HCT116 (cell line): ENCODE measurements around the gene GPR173. TPM values are rescaled to one million over a fixed set of nuclear protein-coding genes. Genes with fewer than 3 reads are reported as not detected.

Source experiments
- ATAC-seq: fragments of 200-7000 bp; cut with Tn5 transposase; 2 replicates; pipeline ENCODE4 v1.9.1; 2020; ENCODE audit warnings: mild to moderate bottlenecking, moderate library complexity
- BruUV-seq: library from RNA; stranded (reverse); fragments of 400-500 nt; replicated peaks from 2 replicates; lab custom pipeline; 2021; lab: Mats Ljungman, UMichigan
- CTCF ChIA-PET: fragments of 300-600 bp; sonication (Branson Sonifier 250); formaldehyde crosslinking; loops from one replicate; lab custom pipeline; 2021; ENCODE audit warnings: antibody characterized with exemption; lab: Charles Lee
- POLR2A ChIA-PET: fragments of 300-600, 350-600 bp; sonication (Branson Sonifier 250); formaldehyde crosslinking; loops from one replicate; lab custom pipeline; 2021; ENCODE audit warnings: antibody characterized with exemption; lab: Charles Lee
- RAD21 ChIA-PET, 2 experiments: fragments of 300-600 bp; sonication (Branson Sonifier 250); formaldehyde crosslinking; loops; one replicate each; lab custom pipeline; 2023; ENCODE audit warnings: low total read pairs in 2 of 2; ENCODE audit not compliant: uncharacterized antibody in 2 of 2, unreplicated experiment in 2 of 2, low non-redundant PET in 1 of 2; lab: Charles Lee
- DNase-seq: peaks from one replicate; pipeline ENCODE4 v3.0.0-alpha.2; 2010; ENCODE audit warnings: low read depth, low spot score
- H2AFZ ChIP-seq: fragments of 200-600 bp; shearing (Covaris generic), sonication (generic); 2 replicates; pipeline ENCODE4 v1.6.1; 2017; ENCODE audit warnings: low read depth, mixed run types, mixed read lengths, antibody characterized with exemption, low read length; ENCODE audit not compliant: poor library complexity, severe bottlenecking
- H3K27ac ChIP-seq: 2 replicates; pipeline ENCODE4 v1.5.1; 2012; ENCODE audit warnings: low read depth, low read length
- H3K27me3 ChIP-seq: fragments of 200-600 bp; sonication (generic); 2 replicates; pipeline ENCODE4 v1.6.1; 2016; ENCODE audit warnings: mixed run types, low read length, mixed read lengths; ENCODE audit not compliant: insufficient read depth
- H3K36me3 ChIP-seq, 2 experiments: fragments of 200-500 bp in 1 of 2; fragments of 200-600 bp in 1 of 2; sonication (Bioruptor generic) in 1 of 2; sonication (generic) in 1 of 2; 2 replicates each; pipeline versions ENCODE4 v1.5.1 to v1.6.1; 2014 to 2016; ENCODE audit warnings: low read length in 2 of 2, inconsistent platforms in 1 of 2, mixed read lengths in 1 of 2, mixed run types in 1 of 2; ENCODE audit not compliant: insufficient read depth in 2 of 2, control insufficient read depth in 1 of 2
- H3K4me1 ChIP-seq, 2 experiments: fragments of 200-600 bp in 1 of 2; sonication (generic) in 1 of 2; 2 replicates each; pipeline versions ENCODE4 v1.5.1 to v1.6.1; 2012 to 2017; ENCODE audit warnings: low read length in 2 of 2, inconsistent platforms in 1 of 2, mild to moderate bottlenecking in 1 of 2, mixed read lengths in 1 of 2, mixed run types in 1 of 2, moderate library complexity in 1 of 2; ENCODE audit not compliant: insufficient read depth in 2 of 2, control insufficient read depth in 1 of 2
- H3K4me2 ChIP-seq: fragments of 200-600 bp; sonication (generic); 2 replicates; pipeline ENCODE4 v1.6.1; 2017; ENCODE audit warnings: mixed run types, low read length, mixed read lengths
- H3K4me3 ChIP-seq, 2 experiments: fragments of 200-600 bp in 1 of 2; sonication (generic) in 1 of 2; replicated peaks in 1 of 2; 2 replicates each; pipeline ENCODE4 v1.5.1; 2011 to 2016; ENCODE audit warnings: low read length in 2 of 2, control low read depth in 1 of 2, low read depth in 1 of 2, mild to moderate bottlenecking in 1 of 2, mixed read lengths in 1 of 2, mixed run types in 1 of 2
- H3K79me2 ChIP-seq: fragments of 200-600 bp; sonication (generic); 2 replicates; pipeline ENCODE4 v1.6.1; 2017; ENCODE audit warnings: mild to moderate bottlenecking, mixed run types, low read length, moderate library complexity, mixed read lengths; ENCODE audit not compliant: insufficient read depth
- H3K9ac ChIP-seq: fragments of 200-600 bp; sonication (generic); 2 replicates; pipeline ENCODE4 v1.6.1; 2016; ENCODE audit warnings: low read length, mixed read lengths
- H3K9me2 ChIP-seq: fragments of 200-600 bp; sonication (generic), shearing (Covaris generic); 2 replicates; pipeline ENCODE4 v1.6.1; 2017; ENCODE audit warnings: mixed run types, mild to moderate bottlenecking, moderate library complexity; ENCODE audit not compliant: insufficient read depth
- H3K9me3 ChIP-seq, 2 experiments: fragments of 200-500 bp in 1 of 2; fragments of 200-600 bp in 1 of 2; sonication (Bioruptor generic) in 1 of 2; sonication (generic) in 1 of 2; 2 replicates each; pipeline ENCODE4 v1.6.1; 2014 to 2017; ENCODE audit warnings: low read length in 2 of 2, mixed read lengths in 2 of 2, inconsistent platforms in 1 of 2, low read depth in 1 of 2, mild to moderate bottlenecking in 1 of 2, mixed run types in 1 of 2, moderate library complexity in 1 of 2; ENCODE audit not compliant: control insufficient read depth in 1 of 2, insufficient read depth in 1 of 2
- H4K20me1 ChIP-seq: fragments of 200-600 bp; sonication (generic), shearing (Covaris generic); 2 replicates; pipeline ENCODE4 v1.6.1; 2017; ENCODE audit warnings: mixed run types, mild to moderate bottlenecking, moderate library complexity; ENCODE audit not compliant: insufficient read depth
- ATF3 ChIP-seq: IDR thresholded peaks from 2 replicates; pipeline ENCODE4 v1.6.1; 2012
- CBX3 ChIP-seq: IDR thresholded peaks from 2 replicates; pipeline ENCODE4 v1.6.1; 2012; ENCODE audit warnings: low read depth
- CEBPB ChIP-seq: IDR thresholded peaks from 2 replicates; pipeline ENCODE4 v1.6.1; 2012; ENCODE audit warnings: low read depth
- CTCF ChIP-seq, 3 experiments: fragments of 200-600 bp in 1 of 3; sonication (generic) in 1 of 3; IDR thresholded peaks in 2 of 3; conservative IDR thresholded peaks in 1 of 3; 2 replicates each; pipeline ENCODE4 v1.5.1; 2012 to 2017; ENCODE audit warnings: low read depth in 2 of 3, low read length in 2 of 3, antibody characterized with exemption in 1 of 3, borderline replicate concordance in 1 of 3, control low read depth in 1 of 3, mild to moderate bottlenecking in 1 of 3, mixed read lengths in 1 of 3, mixed run types in 1 of 3, moderate library complexity in 1 of 3; ENCODE audit not compliant: insufficient read depth in 1 of 3
- EGR1 ChIP-seq: IDR thresholded peaks from 2 replicates; pipeline ENCODE4 v1.6.1; 2012; ENCODE audit warnings: low read depth
- ELF1 ChIP-seq: IDR thresholded peaks from 2 replicates; pipeline ENCODE4 v1.6.1; 2012; ENCODE audit warnings: low read depth, borderline replicate concordance
- EZH2 ChIP-seq: fragments of 200-600 bp; sonication (generic); IDR thresholded peaks from 2 replicates; pipeline ENCODE4 v1.6.1; 2017; ENCODE audit warnings: antibody characterized with exemption, mixed run types
- EZH2phosphoT487 ChIP-seq: fragments of 200-600 bp; IDR thresholded peaks from 2 replicates; pipeline ENCODE4 v1.6.1; 2018; ENCODE audit warnings: antibody characterized with exemption, borderline replicate concordance
- FOSL1 ChIP-seq: IDR thresholded peaks from 2 replicates; pipeline ENCODE4 v1.6.1; 2012; ENCODE audit warnings: low read depth
- JUND ChIP-seq: IDR thresholded peaks from 2 replicates; pipeline ENCODE4 v1.6.1; 2012
- MAX ChIP-seq: IDR thresholded peaks from 2 replicates; pipeline ENCODE4 v1.6.1; 2012
- POLR2A ChIP-seq: IDR thresholded peaks from 2 replicates; pipeline ENCODE4 v1.7.0; 2011; ENCODE audit warnings: borderline replicate concordance; ENCODE audit not compliant: insufficient read depth, insufficient read length; ENCODE audit errors: extremely low read depth
- POLR2AphosphoS5 ChIP-seq: IDR thresholded peaks from 2 replicates; pipeline ENCODE4 v1.6.1; 2011; ENCODE audit warnings: mild to moderate bottlenecking, low read depth, low read length, moderate library complexity
- RAD21 ChIP-seq: IDR thresholded peaks from 2 replicates; pipeline ENCODE4 v1.6.1; 2012; ENCODE audit warnings: low read depth, mild to moderate bottlenecking
- REST ChIP-seq: IDR thresholded peaks from 2 replicates; pipeline ENCODE4 v1.6.1; 2012; ENCODE audit warnings: low read depth
- SRF ChIP-seq: IDR thresholded peaks from 2 replicates; pipeline ENCODE4 v1.6.1; 2012; ENCODE audit warnings: low read depth
- TCF7L2 ChIP-seq: IDR thresholded peaks from 2 replicates; pipeline ENCODE4 v1.7.0; 2011; ENCODE audit warnings: borderline replicate concordance, inconsistent platforms; ENCODE audit not compliant: insufficient read depth, insufficient read length; ENCODE audit errors: extremely low read depth
- YY1 ChIP-seq: IDR thresholded peaks from 2 replicates; pipeline ENCODE4 v1.6.1; 2011; ENCODE audit warnings: low read length, low read depth, moderate library complexity, mild to moderate bottlenecking; ENCODE audit not compliant: insufficient replicate concordance; ENCODE audit errors: extremely low read depth
- ZBTB33 ChIP-seq: IDR thresholded peaks from 2 replicates; pipeline ENCODE4 v1.6.1; 2011; ENCODE audit warnings: mild to moderate bottlenecking, low read length, moderate library complexity; ENCODE audit not compliant: insufficient replicate concordance; ENCODE audit errors: extremely low read depth
- ZNF274 ChIP-seq: fragments of 200-500 bp; sonication (Bioruptor generic); IDR thresholded peaks from 2 replicates; pipeline ENCODE4 v1.6.1; 2014; ENCODE audit warnings: mild to moderate bottlenecking, low read depth, low read length, inconsistent platforms
- intact Hi-C: fragments of 100-400 bp; cut with micrococcal nuclease; formaldehyde crosslinking; loops from 2 replicates; pipeline ENCODE4 v1.10.0; 2022
- total RNA-seq: library from RNA; stranded (reverse); gene quantifications from one replicate; pipeline ENCODE4 v1.2.1, GENCODE V29; 2021; ENCODE audit not compliant: unreplicated experiment

GPR173 gene
- total RNA-seq, 1 experiment from 2014 or later, result 3.4 TPM

- RAD21 ChIA-PET, result no interaction called here
These were observed 67.5 kb downstream of the GPR173 start for GRCh38 chrX:53116101-53116500.

More at GRCh38 chrX:53116101-53116500, 67.5 kb downstream of the GPR173 start:
- Histone ChIP-seq H3K9me2 (no peaks in the 10 kb centered on the region), H3K79me2 (no peaks in the 10 kb centered on the region), H3K36me3 (no peaks in the 10 kb centered on the region), H3K4me3 (no peak overlapping the region), H3K9me3 (no peaks in the 10 kb centered on the region), H3K27ac (no peak overlapping the region), H3K4me1 (no peaks in the 10 kb centered on the region), H4K20me1 (no peaks in the 10 kb centered on the region), H3K4me2 (no peak overlapping the region), H3K9ac (no peak overlapping the region), H2AFZ (no peak overlapping the region), H3K27me3 (no peaks in the 10 kb centered on the region)
- no TSS peak for BruUV-seq
- TF ChIP-seq RAD21 (no peak), ELF1 (no peak), EZH2 (no peak), MAX (no peak), CBX3 (no peak), TCF7L2 (no peak), JUND (no peak), EZH2phosphoT487 (no peak), POLR2AphosphoS5 (no peak), ZBTB33 (no peak), SRF (no peak), ZNF274 (no peak), YY1 (no peak), REST (no peak), ATF3 (no peak), EGR1 (no peak), POLR2A (no peak), CTCF (IDR thresholded peaks at IDR 0.05 in 2 of 3, conservative IDR thresholded peaks at IDR 0.05 in 1 of 3; ENCODE audit: borderline replicate concordance in 1 of 3, insufficient read depth in 1 of 3, low read depth in 2 of 3, low read length in 2 of 3) (no peak), CEBPB (no peak), FOSL1 (no peak)
- ChIA-PET CTCF (no interaction called here), POLR2A (no interaction called here)
- DNase-seq, result no peak
- intact Hi-C loops, result loop anchor here (10.0 kb wide), 1 partner anchor 99 kb away; no protein-coding TSS in a partner anchor
- ATAC-seq, result no peak
